Sigmoid colon (tissue), 4 donors: ENCODE data around the gene EVA1A.

Experiments used
- CTCF ChIP-seq, 4 experiments: fragments of 450-650 bp in 3 of 4; fragments of 200-600 bp in 1 of 4; IDR thresholded peaks; one replicate each; pipeline ENCODE4 v1.5.1; 2016 to 2019; ENCODE audit warnings: antibody characterized with exemption in 4 of 4, mild to moderate bottlenecking in 3 of 4, moderate library complexity in 2 of 4
- EP300 ChIP-seq, 4 donors: sonication (generic); formaldehyde crosslinking; IDR thresholded peaks; one replicate each; pipeline ENCODE4 v1.6.1; 2017; ENCODE audit warnings: antibody characterized with exemption in 4 of 4
- POLR2A ChIP-seq, 2 donors: fragments of 450-650 bp; IDR thresholded peaks; one replicate each; pipeline ENCODE4 v1.6.1; 2016; ENCODE audit warnings: antibody characterized with exemption in 2 of 2, mild to moderate bottlenecking in 2 of 2, moderate library complexity in 2 of 2
- POLR2AphosphoS5 ChIP-seq, 4 donors: sonication (generic); formaldehyde crosslinking; IDR thresholded peaks; one replicate each; pipeline ENCODE4 v1.6.1; 2017; ENCODE audit warnings: antibody characterized with exemption in 4 of 4

- no peak for TF ChIP-seq CTCF (IDR thresholded peaks at IDR 0.05)
- no peak for TF ChIP-seq POLR2A (IDR thresholded peaks at IDR 0.05)
- TF ChIP-seq POLR2AphosphoS5 (IDR thresholded peaks at IDR 0.05) = no peak
- TF ChIP-seq EP300 (IDR thresholded peaks at IDR 0.05) = no peak
Observed at GRCh38 chr2:75563591-75563990, 2.9 kb upstream of the EVA1A start.
